Measurements from ENCODE around the gene CDH2. TPM values are rescaled to one million over a fixed set of nuclear protein-coding genes. Genes with fewer than 3 reads are reported as not detected.

CDH2 gene
- total and polyA plus RNA-seq, 2 experiments from 2014 or later = 14.7 to 36.9 TPM

DNA sequence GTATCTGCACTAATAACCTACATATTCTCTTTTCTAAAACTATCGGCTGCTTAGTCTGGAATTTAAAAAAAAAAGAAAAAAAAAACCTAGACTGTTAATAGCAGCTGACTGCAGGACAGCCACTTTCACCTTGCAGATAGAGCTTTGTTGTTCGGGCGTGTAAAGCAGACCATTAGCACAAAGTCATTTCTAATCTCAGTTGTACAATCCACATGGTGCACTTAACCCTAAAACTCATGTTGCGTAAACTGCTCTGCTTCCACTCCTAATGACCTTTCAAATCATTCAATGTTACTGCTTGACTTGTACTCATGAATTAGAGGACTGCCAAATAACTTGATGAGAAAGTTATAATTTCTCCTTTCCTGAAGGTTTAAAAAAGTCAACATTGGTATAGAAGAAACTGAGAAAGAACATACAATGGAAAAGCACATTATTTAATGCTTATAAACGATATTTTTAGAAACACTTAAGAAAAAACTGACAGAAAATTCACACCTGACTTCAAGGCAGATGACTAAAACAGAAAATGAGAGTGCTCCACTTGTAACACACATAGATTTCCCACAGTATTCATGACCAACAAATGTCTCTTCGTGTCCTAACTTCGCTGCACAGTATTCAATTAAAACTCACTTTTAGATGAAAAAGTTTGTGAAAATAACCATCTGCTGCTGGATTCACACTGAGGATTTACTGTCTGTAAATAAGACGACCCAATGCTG lies 2.6 kb downstream of the CDH2 start:
- H4K20me1 ChIP-seq (replicated peaks; ENCODE audit: insufficient read depth) = no peaks in the 10 kb centered on the region

More for the DNA sequence above, 2.6 kb downstream of the CDH2 start:
- H3K4me3 ChIP-seq = peak overlapping the region; percentile 49
- TF ChIP-seq, protein P1, sequence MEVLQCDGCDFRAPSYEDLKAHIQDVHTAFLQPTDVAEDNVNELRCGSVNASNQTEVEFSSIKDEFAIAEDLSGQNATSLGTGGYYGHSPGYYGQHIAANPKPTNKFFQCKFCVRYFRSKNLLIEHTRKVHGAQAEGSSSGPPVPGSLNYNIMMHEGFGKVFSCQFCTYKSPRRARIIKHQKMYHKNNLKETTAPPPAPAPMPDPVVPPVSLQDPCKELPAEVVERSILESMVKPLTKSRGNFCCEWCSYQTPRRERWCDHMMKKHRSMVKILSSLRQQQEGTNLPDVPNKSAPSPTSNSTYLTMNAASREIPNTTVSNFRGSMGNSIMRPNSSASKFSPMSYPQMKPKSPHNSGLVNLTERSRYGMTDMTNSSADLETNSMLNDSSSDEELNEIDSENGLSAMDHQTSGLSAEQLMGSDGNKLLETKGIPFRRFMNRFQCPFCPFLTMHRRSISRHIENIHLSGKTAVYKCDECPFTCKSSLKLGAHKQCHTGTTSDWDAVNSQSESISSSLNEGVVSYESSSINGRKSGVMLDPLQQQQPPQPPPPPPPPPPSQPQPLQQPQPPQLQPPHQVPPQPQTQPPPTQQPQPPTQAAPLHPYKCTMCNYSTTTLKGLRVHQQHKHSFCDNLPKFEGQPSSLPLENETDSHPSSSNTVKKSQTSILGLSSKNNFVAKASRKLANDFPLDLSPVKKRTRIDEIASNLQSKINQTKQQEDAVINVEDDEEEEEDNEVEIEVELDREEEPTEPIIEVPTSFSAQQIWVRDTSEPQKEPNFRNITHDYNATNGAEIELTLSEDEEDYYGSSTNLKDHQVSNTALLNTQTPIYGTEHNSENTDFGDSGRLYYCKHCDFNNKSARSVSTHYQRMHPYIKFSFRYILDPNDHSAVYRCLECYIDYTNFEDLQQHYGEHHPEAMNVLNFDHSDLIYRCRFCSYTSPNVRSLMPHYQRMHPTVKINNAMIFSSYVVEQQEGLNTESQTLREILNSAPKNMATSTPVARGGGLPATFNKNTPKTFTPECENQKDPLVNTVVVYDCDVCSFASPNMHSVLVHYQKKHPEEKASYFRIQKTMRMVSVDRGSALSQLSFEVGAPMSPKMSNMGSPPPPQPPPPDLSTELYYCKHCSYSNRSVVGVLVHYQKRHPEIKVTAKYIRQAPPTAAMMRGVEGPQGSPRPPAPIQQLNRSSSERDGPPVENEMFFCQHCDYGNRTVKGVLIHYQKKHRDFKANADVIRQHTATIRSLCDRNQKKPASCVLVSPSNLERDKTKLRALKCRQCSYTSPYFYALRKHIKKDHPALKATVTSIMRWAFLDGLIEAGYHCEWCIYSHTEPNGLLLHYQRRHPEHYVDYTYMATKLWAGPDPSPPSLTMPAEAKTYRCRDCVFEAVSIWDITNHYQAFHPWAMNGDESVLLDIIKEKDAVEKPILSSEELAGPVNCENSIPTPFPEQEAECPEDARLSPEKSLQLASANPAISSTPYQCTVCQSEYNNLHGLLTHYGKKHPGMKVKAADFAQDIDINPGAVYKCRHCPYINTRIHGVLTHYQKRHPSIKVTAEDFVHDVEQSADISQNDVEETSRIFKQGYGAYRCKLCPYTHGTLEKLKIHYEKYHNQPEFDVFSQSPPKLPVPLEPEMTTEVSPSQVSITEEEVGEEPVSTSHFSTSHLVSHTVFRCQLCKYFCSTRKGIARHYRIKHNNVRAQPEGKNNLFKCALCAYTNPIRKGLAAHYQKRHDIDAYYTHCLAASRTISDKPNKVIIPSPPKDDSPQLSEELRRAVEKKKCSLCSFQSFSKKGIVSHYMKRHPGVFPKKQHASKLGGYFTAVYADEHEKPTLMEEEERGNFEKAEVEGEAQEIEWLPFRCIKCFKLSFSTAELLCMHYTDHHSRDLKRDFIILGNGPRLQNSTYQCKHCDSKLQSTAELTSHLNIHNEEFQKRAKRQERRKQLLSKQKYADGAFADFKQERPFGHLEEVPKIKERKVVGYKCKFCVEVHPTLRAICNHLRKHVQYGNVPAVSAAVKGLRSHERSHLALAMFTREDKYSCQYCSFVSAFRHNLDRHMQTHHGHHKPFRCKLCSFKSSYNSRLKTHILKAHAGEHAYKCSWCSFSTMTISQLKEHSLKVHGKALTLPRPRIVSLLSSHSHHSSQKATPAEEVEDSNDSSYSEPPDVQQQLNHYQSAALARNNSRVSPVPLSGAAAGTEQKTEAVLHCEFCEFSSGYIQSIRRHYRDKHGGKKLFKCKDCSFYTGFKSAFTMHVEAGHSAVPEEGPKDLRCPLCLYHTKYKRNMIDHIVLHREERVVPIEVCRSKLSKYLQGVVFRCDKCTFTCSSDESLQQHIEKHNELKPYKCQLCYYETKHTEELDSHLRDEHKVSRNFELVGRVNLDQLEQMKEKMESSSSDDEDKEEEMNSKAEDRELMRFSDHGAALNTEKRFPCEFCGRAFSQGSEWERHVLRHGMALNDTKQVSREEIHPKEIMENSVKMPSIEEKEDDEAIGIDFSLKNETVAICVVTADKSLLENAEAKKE (CRISPR knock-in tag; IDR thresholded peaks at IDR 0.05) = no peak
- TF ChIP-seq, protein P2, sequence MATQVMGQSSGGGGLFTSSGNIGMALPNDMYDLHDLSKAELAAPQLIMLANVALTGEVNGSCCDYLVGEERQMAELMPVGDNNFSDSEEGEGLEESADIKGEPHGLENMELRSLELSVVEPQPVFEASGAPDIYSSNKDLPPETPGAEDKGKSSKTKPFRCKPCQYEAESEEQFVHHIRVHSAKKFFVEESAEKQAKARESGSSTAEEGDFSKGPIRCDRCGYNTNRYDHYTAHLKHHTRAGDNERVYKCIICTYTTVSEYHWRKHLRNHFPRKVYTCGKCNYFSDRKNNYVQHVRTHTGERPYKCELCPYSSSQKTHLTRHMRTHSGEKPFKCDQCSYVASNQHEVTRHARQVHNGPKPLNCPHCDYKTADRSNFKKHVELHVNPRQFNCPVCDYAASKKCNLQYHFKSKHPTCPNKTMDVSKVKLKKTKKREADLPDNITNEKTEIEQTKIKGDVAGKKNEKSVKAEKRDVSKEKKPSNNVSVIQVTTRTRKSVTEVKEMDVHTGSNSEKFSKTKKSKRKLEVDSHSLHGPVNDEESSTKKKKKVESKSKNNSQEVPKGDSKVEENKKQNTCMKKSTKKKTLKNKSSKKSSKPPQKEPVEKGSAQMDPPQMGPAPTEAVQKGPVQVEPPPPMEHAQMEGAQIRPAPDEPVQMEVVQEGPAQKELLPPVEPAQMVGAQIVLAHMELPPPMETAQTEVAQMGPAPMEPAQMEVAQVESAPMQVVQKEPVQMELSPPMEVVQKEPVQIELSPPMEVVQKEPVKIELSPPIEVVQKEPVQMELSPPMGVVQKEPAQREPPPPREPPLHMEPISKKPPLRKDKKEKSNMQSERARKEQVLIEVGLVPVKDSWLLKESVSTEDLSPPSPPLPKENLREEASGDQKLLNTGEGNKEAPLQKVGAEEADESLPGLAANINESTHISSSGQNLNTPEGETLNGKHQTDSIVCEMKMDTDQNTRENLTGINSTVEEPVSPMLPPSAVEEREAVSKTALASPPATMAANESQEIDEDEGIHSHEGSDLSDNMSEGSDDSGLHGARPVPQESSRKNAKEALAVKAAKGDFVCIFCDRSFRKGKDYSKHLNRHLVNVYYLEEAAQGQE (IDR thresholded peaks at IDR 0.05; ENCODE audit: unreplicated experiment) = no peak
- TF ChIP-seq ZNF331 (CRISPR knock-in tag; IDR thresholded peaks at IDR 0.05; ENCODE audit: low read depth) = no peak
- TF ChIP-seq EZH2phosphoT487 (IDR thresholded peaks at IDR 0.05; ENCODE audit: unreplicated experiment) = no peak
- no peak for TF ChIP-seq NANOG (IDR thresholded peaks at IDR 0.05; ENCODE audit: borderline replicate concordance)
- TF ChIP-seq, protein P3, sequence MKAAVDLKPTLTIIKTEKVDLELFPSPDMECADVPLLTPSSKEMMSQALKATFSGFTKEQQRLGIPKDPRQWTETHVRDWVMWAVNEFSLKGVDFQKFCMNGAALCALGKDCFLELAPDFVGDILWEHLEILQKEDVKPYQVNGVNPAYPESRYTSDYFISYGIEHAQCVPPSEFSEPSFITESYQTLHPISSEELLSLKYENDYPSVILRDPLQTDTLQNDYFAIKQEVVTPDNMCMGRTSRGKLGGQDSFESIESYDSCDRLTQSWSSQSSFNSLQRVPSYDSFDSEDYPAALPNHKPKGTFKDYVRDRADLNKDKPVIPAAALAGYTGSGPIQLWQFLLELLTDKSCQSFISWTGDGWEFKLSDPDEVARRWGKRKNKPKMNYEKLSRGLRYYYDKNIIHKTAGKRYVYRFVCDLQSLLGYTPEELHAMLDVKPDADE (IDR thresholded peaks at IDR 0.05) = no peak
- TF ChIP-seq POLR2AphosphoS5 (IDR thresholded peaks at IDR 0.05; ENCODE audit: low read depth) = no peak
- no peak for TF ChIP-seq EZH2 (IDR thresholded peaks at IDR 0.05; ENCODE audit: low read depth, unreplicated experiment)
- TF ChIP-seq, protein P4, sequence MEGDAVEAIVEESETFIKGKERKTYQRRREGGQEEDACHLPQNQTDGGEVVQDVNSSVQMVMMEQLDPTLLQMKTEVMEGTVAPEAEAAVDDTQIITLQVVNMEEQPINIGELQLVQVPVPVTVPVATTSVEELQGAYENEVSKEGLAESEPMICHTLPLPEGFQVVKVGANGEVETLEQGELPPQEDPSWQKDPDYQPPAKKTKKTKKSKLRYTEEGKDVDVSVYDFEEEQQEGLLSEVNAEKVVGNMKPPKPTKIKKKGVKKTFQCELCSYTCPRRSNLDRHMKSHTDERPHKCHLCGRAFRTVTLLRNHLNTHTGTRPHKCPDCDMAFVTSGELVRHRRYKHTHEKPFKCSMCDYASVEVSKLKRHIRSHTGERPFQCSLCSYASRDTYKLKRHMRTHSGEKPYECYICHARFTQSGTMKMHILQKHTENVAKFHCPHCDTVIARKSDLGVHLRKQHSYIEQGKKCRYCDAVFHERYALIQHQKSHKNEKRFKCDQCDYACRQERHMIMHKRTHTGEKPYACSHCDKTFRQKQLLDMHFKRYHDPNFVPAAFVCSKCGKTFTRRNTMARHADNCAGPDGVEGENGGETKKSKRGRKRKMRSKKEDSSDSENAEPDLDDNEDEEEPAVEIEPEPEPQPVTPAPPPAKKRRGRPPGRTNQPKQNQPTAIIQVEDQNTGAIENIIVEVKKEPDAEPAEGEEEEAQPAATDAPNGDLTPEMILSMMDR (conservative IDR thresholded peaks at IDR 0.05; ENCODE audit: low read depth in 2 of 2) = no peak
- no peak for TF ChIP-seq STAT1 (IDR thresholded peaks at IDR 0.05; ENCODE audit: unreplicated experiment)
- TF ChIP-seq CREB1 (CRISPR knock-in tag; IDR thresholded peaks at IDR 0.05; ENCODE audit: low read depth) = no peak
- no peak for TF ChIP-seq JUNB (IDR thresholded peaks at IDR 0.05; ENCODE audit: unreplicated experiment)
- TF ChIP-seq ZNF114 (CRISPR knock-in tag; IDR thresholded peaks at IDR 0.05) = no peak
- no peak overlapping the region for H2AFZ ChIP-seq
- peaks cover 24% of the 10 kb centered on the region for H3K4me1 ChIP-seq (ENCODE audit: insufficient read depth)
- H3K79me2 ChIP-seq (replicated peaks; ENCODE audit: insufficient read depth) = peaks cover 32% of the 10 kb centered on the region
- ATAC-seq = no peak
- Mint-ChIP-seq H3K4me3 (peak overlapping the region; percentile 81), H3K36me3 (ENCODE audit: low read depth) (peaks cover 3% of the 10 kb centered on the region; the same call in 1 of the 3 replicates), H3K27me3 (ENCODE audit: insufficient read depth, low read depth, poor library complexity) (peaks cover 33% of the 10 kb centered on the region), H3K4me1 (peaks cover 22% of the 10 kb centered on the region), H3K9me3 (peaks cover 3% of the 10 kb centered on the region; the same call in 1 of the 3 replicates), H3K27ac (no peak overlapping the region)
- H3K27ac ChIP-seq (ENCODE audit: low read depth) = no peak overlapping the region
- H3K36me3 ChIP-seq (ENCODE audit: insufficient read depth) = no peaks in the 10 kb centered on the region
- DNase-seq (ENCODE audit: low spot score) = no peak
- peak overlapping the region; percentile 90 for H3K4me2 ChIP-seq
- peaks cover 46% of the 10 kb centered on the region for H3K27me3 ChIP-seq (ENCODE audit: insufficient read depth)
- H3F3A ChIP-seq (replicated peaks; ENCODE audit: low read depth) = no peaks in the 10 kb centered on the region
- no peaks in the 10 kb centered on the region for H3K9me2 ChIP-seq (ENCODE audit: insufficient read depth)
